A549 (cell line): Measurements from ENCODE around the gene C9orf78. TPM values are rescaled to one million over a fixed set of nuclear protein-coding genes. Genes with fewer than 3 reads are reported as not detected.

Experiments
- ATAC-seq, 2 experiments: fragments of 200-7000 bp in 1 of 2; fragments of >200 bp in 1 of 2; cut with Nextera tagmentation in 1 of 2; cut with Tn5 transposase in 1 of 2; 3 replicates each; pipeline versions ENCODE4 v1.8.0 to v1.9.1; 2018 to 2020; ENCODE audit warnings: mild to moderate bottlenecking in 1 of 2, moderate library complexity in 1 of 2
- CTCF ChIA-PET: fragments of 300-600 bp; sonication (Branson Sonifier 250); formaldehyde crosslinking; extraction: SDS; loops from one replicate; lab custom pipeline; 2021; ENCODE audit warnings: antibody characterized with exemption, inconsistent platforms; lab: Yijun Ruan, JAX
- POLR2A ChIA-PET: fragments of 350-600 bp; formaldehyde crosslinking; extraction: SDS; loops from one replicate; lab custom pipeline; 2021; ENCODE audit warnings: antibody characterized with exemption, inconsistent platforms; lab: Yijun Ruan, JAX
- DNase-seq, 2 experiments: peaks; one replicate each; pipeline versions ENCODE4 v3.0.0 to v3.0.0-alpha.2; 2011 to 2016; ENCODE audit warnings: low read depth in 1 of 2, low spot score in 1 of 2
- FAIRE-seq: peaks from 2 replicates; lab custom pipeline; 2011; peaks lifted over from hg19 to GRCh38; lab: Jason Lieb, UNC
- H3K27ac ChIP-seq, 2 experiments: fragments of >200 bp; sonication (Bioruptor Twin); formaldehyde crosslinking; 3 replicates each; pipeline ENCODE4 v1.5.1; 2016 to 2017
- H3K4me1 ChIP-seq: fragments of >200 bp; sonication (Bioruptor Twin); formaldehyde crosslinking; 3 replicates; pipeline ENCODE4 v1.6.1; 2016
- H3K4me2 ChIP-seq: fragments of >200 bp; sonication (Bioruptor Twin); formaldehyde crosslinking; 3 replicates; pipeline ENCODE4 v1.6.1; 2016
- H3K4me3 ChIP-seq: fragments of >200 bp; sonication (Bioruptor Twin); formaldehyde crosslinking; 3 replicates; pipeline ENCODE4 v1.5.1; 2016
- H3K9me3 ChIP-seq: fragments of >200 bp; sonication (Bioruptor Twin); formaldehyde crosslinking; 3 replicates; pipeline ENCODE4 v1.6.1; 2016
- BHLHE40 ChIP-seq: IDR thresholded peaks from 2 replicates; pipeline ENCODE4 v1.6.1; 2012; ENCODE audit warnings: low read depth, low read length, inconsistent platforms
- CBX2 ChIP-seq: fragments of 200-600 bp; sonication (generic); IDR thresholded peaks from 2 replicates; pipeline ENCODE4 v1.6.1; 2016; ENCODE audit warnings: low read depth, mild to moderate bottlenecking, borderline replicate concordance
- CBX8 ChIP-seq: fragments of 200-600 bp; sonication (generic); IDR thresholded peaks from 2 replicates; pipeline ENCODE4 v1.6.1; 2016
- CHD4 ChIP-seq: fragments of 200-600 bp; sonication (generic); IDR thresholded peaks from 2 replicates; pipeline ENCODE4 v1.6.1; 2016; ENCODE audit warnings: antibody characterized with exemption, mild to moderate bottlenecking, borderline replicate concordance
- EP300 ChIP-seq, 2 experiments: fragments of >200 bp; sonication (Bioruptor Twin); formaldehyde crosslinking; IDR thresholded peaks; 2 replicates in 1 of 2; 3 replicates in 1 of 2; pipeline ENCODE4 v1.6.1; 2016 to 2017
- FOSL2 ChIP-seq, 2 experiments: fragments of 450-650 bp in 1 of 2; fragments of >200 bp in 1 of 2; sonication (Bioruptor Twin) in 1 of 2; formaldehyde crosslinking; IDR thresholded peaks; 2 replicates each; pipeline versions ENCODE4 v1.5.0 to v1.6.1; 2016 to 2020; ENCODE audit warnings: mild to moderate bottlenecking in 1 of 2, moderate library complexity in 1 of 2
- GATA3 ChIP-seq: IDR thresholded peaks from 2 replicates; pipeline ENCODE4 v1.6.1; 2012; ENCODE audit warnings: borderline replicate concordance
- HDAC2 ChIP-seq: fragments of 200-600 bp; sonication (generic); IDR thresholded peaks from 2 replicates; pipeline ENCODE4 v1.6.1; 2016
- HEYL ChIP-seq: fragments of 250-450 bp; sonication (Bioruptor Pico); IDR thresholded peaks from 2 replicates; pipeline ENCODE4 v1.8.0; 2021; ENCODE audit warnings: mild to moderate bottlenecking, moderate library complexity
- JUN ChIP-seq, 2 experiments: fragments of >200 bp; sonication (Bioruptor Twin); formaldehyde crosslinking; IDR thresholded peaks; 2 replicates in 1 of 2; 3 replicates in 1 of 2; pipeline ENCODE4 v1.6.1; 2016 to 2017
- JUNB ChIP-seq: fragments of >200 bp; sonication (Bioruptor Twin); formaldehyde crosslinking; IDR thresholded peaks from 2 replicates; pipeline ENCODE4 v1.6.1; 2016
- KDM1A ChIP-seq: fragments of 200-600 bp; sonication (generic); IDR thresholded peaks from 2 replicates; pipeline ENCODE4 v1.6.1; 2016; ENCODE audit warnings: low read depth, mild to moderate bottlenecking
- KDM5A ChIP-seq: fragments of 200-600 bp; sonication (generic); IDR thresholded peaks from 2 replicates; pipeline ENCODE4 v1.6.1; 2016; ENCODE audit warnings: antibody characterized with exemption, mild to moderate bottlenecking
- MYC ChIP-seq: IDR thresholded peaks from 2 replicates; pipeline ENCODE4 v1.6.1; 2012; ENCODE audit warnings: mild to moderate bottlenecking, inconsistent platforms, low read length, improper control_type of control experiment, borderline replicate concordance
- NPAS2 ChIP-seq: fragments of 250-450 bp; sonication (Bioruptor Pico); IDR thresholded peaks from 2 replicates; pipeline ENCODE4 v1.8.0; 2022; ENCODE audit warnings: mild to moderate bottlenecking, moderate library complexity, borderline replicate concordance
- PBX3 ChIP-seq: IDR thresholded peaks from 2 replicates; pipeline ENCODE4 v1.6.1; 2012
- PHF8 ChIP-seq: fragments of 200-600 bp; sonication (generic); IDR thresholded peaks from 2 replicates; pipeline ENCODE4 v1.6.1; 2016; ENCODE audit warnings: low read depth, mild to moderate bottlenecking, antibody characterized with exemption, moderate library complexity, borderline replicate concordance
- POLR2A ChIP-seq: IDR thresholded peaks from 2 replicates; pipeline ENCODE4 v1.6.1; 2012; ENCODE audit warnings: mild to moderate bottlenecking, low read length
- RAD21 ChIP-seq, 2 experiments: fragments of >200 bp in 1 of 2; sonication (Bioruptor Twin) in 1 of 2; formaldehyde crosslinking in 1 of 2; IDR thresholded peaks in 1 of 2; conservative IDR thresholded peaks in 1 of 2; 2 replicates in 1 of 2; 3 replicates in 1 of 2; pipeline ENCODE4 v1.6.1; 2012 to 2018; ENCODE audit warnings: inconsistent platforms in 1 of 2
- RARB ChIP-seq: fragments of 250-450 bp; sonication (Bioruptor Pico); IDR thresholded peaks from 2 replicates; pipeline ENCODE4 v1.8.0; 2021; ENCODE audit warnings: mild to moderate bottlenecking, moderate library complexity
- RCOR1 ChIP-seq: fragments of 150-350 bp; IDR thresholded peaks from 2 replicates; pipeline ENCODE4 v1.6.1; 2014; ENCODE audit warnings: antibody characterized with exemption, low read length, low read depth
- REST ChIP-seq: fragments of 200-600 bp; sonication (generic); IDR thresholded peaks from 2 replicates; pipeline ENCODE4 v1.6.1; 2016; ENCODE audit warnings: antibody characterized with exemption, mild to moderate bottlenecking, moderate library complexity
- RNF2 ChIP-seq: fragments of 200-600 bp; sonication (generic); IDR thresholded peaks from 2 replicates; pipeline ENCODE4 v1.6.1; 2016; ENCODE audit warnings: low read depth, mild to moderate bottlenecking, antibody characterized with exemption, moderate library complexity, borderline replicate concordance
- SREBF2 ChIP-seq: fragments of 450-650 bp; IDR thresholded peaks from 2 replicates; pipeline ENCODE4 v1.6.1; 2014; ENCODE audit warnings: mild to moderate bottlenecking, moderate library complexity
- TFCP2L1 ChIP-seq: fragments of 250-450 bp; sonication (Bioruptor Pico); IDR thresholded peaks from 2 replicates; pipeline ENCODE4 v1.5.0; 2021; ENCODE audit warnings: mild to moderate bottlenecking
- ZC3H11A ChIP-seq: fragments of 450-650 bp; IDR thresholded peaks from 2 replicates; pipeline ENCODE4 v1.6.1; 2014; ENCODE audit warnings: antibody characterized with exemption, mild to moderate bottlenecking
- WGBS: methylation state at CpG from one replicate; pipeline ENCODE4 v1.1.6; 2017; ENCODE audit errors: missing lambda C conversion rate; 5-methylcytosine and 5-hydroxymethylcytosine counted together
- polyA minus RNA-seq: library from RNA; depleted of rRNA, polyadenylated mRNA; stranded (reverse); fragments of >200 nt; gene quantifications from 2 replicates; pipeline ENCODE4 v1.2.3, GENCODE V29; 2011; rRNA and poly(A)+ RNA removed
- polyA plus RNA-seq, 4 experiments: library from polyadenylated mRNA; depleted of rRNA in 3 of 4; stranded (reverse); fragments of >200 nt; fragmentation: RNase III in 1 of 4; extraction: RNeasy Plus Mini Kit Qiagen cat#74134 plus additional on column Dnase treatment in 1 of 4; gene quantifications; 2 replicates in 3 of 4; 3 replicates in 1 of 4; pipeline ENCODE4 v1.2.3, GENCODE V29; 2011 to 2017
- TF ChIP-seq, protein P1 (sequence below): IDR thresholded peaks from 2 replicates; pipeline ENCODE4 v1.6.1; 2012
- TF ChIP-seq, protein P2 (sequence below): fragments of >200 bp; sonication (Bioruptor Twin); formaldehyde crosslinking; IDR thresholded peaks from 3 replicates; pipeline ENCODE4 v1.6.1; 2016
- TF ChIP-seq, protein P3 (sequence below): fragments of >200 bp; sonication (Bioruptor Twin); formaldehyde crosslinking; IDR thresholded peaks from 2 replicates; pipeline ENCODE4 v1.6.1; 2016

The C9orf78 gene
- 58.0 and 91.4 TPM in 2 replicates for polyA plus RNA-seq (2011; rRNA removed)
- polyA plus RNA-seq (2012; cell fraction: cytosol; rRNA removed) = 34.3 and 38.0 TPM in 2 replicates
- 6.0 and 10.5 TPM in 2 replicates for polyA plus RNA-seq (2012; cell fraction: nucleus; rRNA removed)
- 111 to 131 TPM (median 127 TPM) in 3 replicates for polyA plus RNA-seq (2017; fragmentation: RNase III; extraction: RNeasy Plus Mini Kit Qiagen cat#74134 plus additional on column Dnase treatment)
- polyA minus RNA-seq = 7.8 and 8.7 TPM in 2 replicates

GRCh38 chr9:129835128-129835859, at the start of gene C9orf78, which contains the start of gene USP20:
TSS of gene C9orf78 (minus strand) at chr9:129835275. CDS start at chr9:129835221, 54 bp downstream.
TSS of gene USP20 (plus strand) at chr9:129835458. CDS start at chr9:129852556, 17,098 bp downstream.
- ChIA-PET CTCF (interaction anchor here (0.8 kb wide), 1 partner anchor 285 kb away, joined by 3 read pairs; no protein-coding TSS in a partner anchor), POLR2A (interaction anchor here (0.6 to 1.1 kb wide), 3 partner anchors 11 to 133 kb away, joined by 3 to 8 read pairs (median 3); no protein-coding TSS in a partner anchor)
- Histone ChIP-seq H3K4me3 (peak within 1 kb of the TSS; percentile 96), H3K9me3 (no peaks in the 10 kb centered on the region), H3K4me2 (peak within 1 kb of the TSS; percentile 93), H3K4me1 (peaks cover 15% of the 10 kb centered on the region; the same call in 2 of the 3 replicates), H3K27ac (peak within 1 kb of the TSS; percentile 79 to 90)
- DNase-seq (peak; percentile 91 to 95), ATAC-seq (peak; percentile 96 to 97), FAIRE-seq (no peak)
- no peak for TF ChIP-seq CBX8
- no peak for TF ChIP-seq CBX2
- no peak for TF ChIP-seq TFCP2L1 (CRISPR knock-in tag)
- no peak for TF ChIP-seq ZC3H11A
- no peak for TF ChIP-seq GATA3
- no peak for TF ChIP-seq CHD4
- TF ChIP-seq KDM5A = peak; percentile 73; the same call in 1 of the 2 replicates
- peak; percentile 90 for TF ChIP-seq PBX3
- no peak for TF ChIP-seq HEYL (CRISPR knock-in tag)
- no peak for TF ChIP-seq RNF2
- TF ChIP-seq HDAC2 = no peak
- TF ChIP-seq POLR2A = peak; percentile 91
- TF ChIP-seq MYC = peak; percentile 59; the same call in 1 of the 2 replicates
- TF ChIP-seq, protein P1, sequence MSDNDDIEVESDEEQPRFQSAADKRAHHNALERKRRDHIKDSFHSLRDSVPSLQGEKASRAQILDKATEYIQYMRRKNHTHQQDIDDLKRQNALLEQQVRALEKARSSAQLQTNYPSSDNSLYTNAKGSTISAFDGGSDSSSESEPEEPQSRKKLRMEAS = peak; percentile 60
- TF ChIP-seq SREBF2 = no peak
- TF ChIP-seq RAD21 (conservative IDR thresholded peaks at IDR 0.05 in 1 of 2, IDR thresholded peaks at IDR 0.05 in 1 of 2) = no peak; a peak in 1 of 5 replicates
- peak; percentile 74; the same call in 1 of the 2 replicates for TF ChIP-seq PHF8
- TF ChIP-seq BHLHE40 = peak; percentile 58; the same call in 1 of the 2 replicates
- no peak for TF ChIP-seq EP300 (IDR thresholded peaks at IDR 0.05)
- TF ChIP-seq, protein P2, sequence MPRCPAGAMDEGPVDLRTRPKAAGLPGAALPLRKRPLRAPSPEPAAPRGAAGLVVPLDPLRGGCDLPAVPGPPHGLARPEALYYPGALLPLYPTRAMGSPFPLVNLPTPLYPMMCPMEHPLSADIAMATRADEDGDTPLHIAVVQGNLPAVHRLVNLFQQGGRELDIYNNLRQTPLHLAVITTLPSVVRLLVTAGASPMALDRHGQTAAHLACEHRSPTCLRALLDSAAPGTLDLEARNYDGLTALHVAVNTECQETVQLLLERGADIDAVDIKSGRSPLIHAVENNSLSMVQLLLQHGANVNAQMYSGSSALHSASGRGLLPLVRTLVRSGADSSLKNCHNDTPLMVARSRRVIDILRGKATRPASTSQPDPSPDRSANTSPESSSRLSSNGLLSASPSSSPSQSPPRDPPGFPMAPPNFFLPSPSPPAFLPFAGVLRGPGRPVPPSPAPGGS = peak; percentile 87
- no peak for TF ChIP-seq RCOR1
- TF ChIP-seq NPAS2 (CRISPR knock-in tag) = no peak
- TF ChIP-seq FOSL2 (IDR thresholded peaks at IDR 0.05) = no peak
- no peak for TF ChIP-seq FOSL2 (CRISPR knock-in tag; IDR thresholded peaks at IDR 0.05)
- peak; percentile 37 to 77; a peak in 3 of 5 replicates for TF ChIP-seq JUN (IDR thresholded peaks at IDR 0.05)
- TF ChIP-seq KDM1A = no peak
- TF ChIP-seq, protein P3, sequence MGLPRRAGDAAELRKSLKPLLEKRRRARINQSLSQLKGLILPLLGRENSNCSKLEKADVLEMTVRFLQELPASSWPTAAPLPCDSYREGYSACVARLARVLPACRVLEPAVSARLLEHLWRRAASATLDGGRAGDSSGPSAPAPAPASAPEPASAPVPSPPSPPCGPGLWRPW = no peak
- TF ChIP-seq REST = no peak
- no peak for TF ChIP-seq JUNB
- no peak for TF ChIP-seq RARB (CRISPR knock-in tag)
- WGBS = 1% methylated on average over 29 of the region's 81 CpGs
